GM19023 (cell line): ENCODE results near the gene BMPR1B.
"Not testable (repeated sequence)": the region's sequence is repeated elsewhere in the genome, so short reads cannot be mapped to it uniquely, and the experiment has no call there.

ENCODE experiments used
- ATAC-seq: cut with Tn5 transposase; IDR thresholded peaks from one replicate; pipeline ENCODE4 v1.9.1; 2021; ENCODE audit warnings: mild to moderate bottlenecking, moderate library complexity; ENCODE audit not compliant: unreplicated experiment

BMPR1B gene

DNA sequence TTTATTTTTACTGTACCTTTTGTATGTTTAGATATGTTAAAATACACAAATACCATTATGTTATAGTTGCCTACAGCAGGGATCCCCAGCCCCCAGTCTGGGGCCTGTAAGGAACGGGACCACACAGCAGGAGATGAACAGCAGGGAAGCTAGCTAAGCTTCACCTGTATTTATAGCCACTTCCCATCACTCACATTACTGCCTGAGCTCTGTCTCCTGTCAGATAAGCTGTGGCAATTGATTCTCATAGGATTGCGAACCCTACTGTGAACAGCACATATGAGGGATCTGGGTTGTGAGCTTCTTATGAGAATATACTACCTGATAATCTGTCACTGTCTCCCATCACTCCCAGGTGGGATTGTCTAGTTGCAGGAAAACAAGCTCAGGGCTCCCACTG lies 73.9 kb downstream of the BMPR1B start:
- ATAC-seq, result no peak

DNA sequence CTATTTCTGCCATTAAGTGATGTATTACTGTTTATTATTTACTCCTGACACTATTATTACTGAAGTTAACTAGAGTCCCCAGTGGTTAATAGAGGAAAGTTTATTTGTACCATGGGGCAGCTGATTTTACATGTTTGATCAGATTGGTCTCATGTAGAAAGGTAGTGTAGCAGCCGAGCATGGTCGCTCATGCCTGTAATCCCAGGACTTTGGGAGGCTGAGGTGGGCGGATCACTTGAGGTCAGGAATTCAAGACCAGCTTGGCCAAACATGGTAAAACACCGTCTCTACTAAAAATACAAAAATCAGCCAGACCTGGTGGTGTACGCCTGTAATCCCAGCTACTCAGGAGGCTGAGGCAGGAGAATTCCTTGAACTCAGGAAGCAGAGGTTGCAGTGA lies 74.6 kb downstream of the BMPR1B start:
- ATAC-seq, result not testable (repeated sequence)

DNA sequence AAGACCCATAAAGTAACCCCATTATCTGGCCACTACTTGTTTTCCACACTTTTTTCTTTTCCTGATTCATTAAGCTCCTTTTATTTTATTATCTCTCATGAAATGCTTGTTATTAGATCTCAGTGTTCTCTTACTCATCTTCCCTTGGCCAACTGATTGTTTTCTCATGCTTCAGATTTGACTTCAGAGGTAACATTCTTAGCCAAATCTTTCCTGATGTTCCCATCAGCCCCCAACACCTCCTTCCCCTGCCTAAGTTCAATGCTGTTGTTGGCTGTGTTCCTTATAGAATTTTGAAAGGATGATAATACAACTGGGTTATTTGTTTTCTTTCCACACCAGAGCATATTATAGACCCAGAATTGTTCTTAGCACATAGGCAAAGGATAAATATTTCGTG lies 75.6 kb downstream of the BMPR1B start:
- no peak for ATAC-seq

DNA sequence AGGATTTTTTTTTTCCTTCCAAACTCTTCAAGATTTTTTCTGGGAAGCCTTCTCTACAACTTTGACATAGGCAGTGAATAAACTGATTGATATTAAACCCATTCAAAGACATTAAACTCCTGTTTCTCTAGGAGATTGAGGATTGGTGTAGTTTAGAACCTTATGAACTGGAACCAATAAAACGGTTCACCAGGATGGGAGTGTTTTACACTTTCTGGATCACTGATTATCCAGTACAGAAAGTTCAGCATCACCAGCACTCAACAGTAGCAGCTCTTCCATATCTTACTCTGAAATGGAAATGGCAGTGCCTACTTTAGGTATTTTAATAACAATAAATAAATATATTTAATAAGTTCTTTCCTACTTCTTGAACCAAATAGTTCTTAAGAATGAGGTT lies 76.7 kb downstream of the BMPR1B start:
- ATAC-seq, result no peak

DNA sequence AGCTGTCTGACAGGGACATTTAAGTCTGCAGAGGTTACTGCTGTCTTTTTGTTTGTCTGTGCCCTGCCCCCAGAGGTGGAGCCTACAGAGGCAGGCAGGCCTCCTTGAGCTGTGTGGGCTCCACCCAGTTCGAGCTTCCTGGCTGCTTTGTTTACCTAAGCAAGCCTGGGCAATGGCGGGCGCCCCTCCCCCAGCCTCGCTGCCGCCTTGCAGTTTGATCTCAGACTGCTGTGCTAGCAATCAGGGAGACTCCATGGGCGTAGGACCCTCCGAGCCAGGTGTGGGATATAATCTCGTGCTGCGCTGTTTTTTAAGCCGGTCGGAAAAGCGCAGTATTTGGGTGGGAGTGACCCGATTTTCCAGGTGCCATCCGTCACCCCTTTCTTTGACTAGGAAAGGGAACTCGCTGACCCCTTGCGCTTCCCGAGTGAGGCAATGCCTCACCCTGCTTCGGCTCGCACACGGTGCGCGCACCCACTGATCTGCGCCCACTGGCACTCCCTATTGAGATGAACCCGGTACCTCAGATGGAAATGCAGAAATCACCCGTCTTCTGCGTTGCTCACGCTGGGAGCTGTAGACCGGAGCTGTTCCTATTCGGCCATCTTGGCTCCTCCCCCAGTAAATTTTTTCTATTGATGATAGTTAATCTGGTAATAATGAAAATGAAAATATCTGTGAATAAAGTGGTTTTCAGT lies 83.6 kb downstream of the BMPR1B start:
- ATAC-seq, result not testable (repeated sequence)

- no peak for ATAC-seq
Observed at GRCh38 chr4:94841864-94842221, 84.1 kb downstream of the BMPR1B start.

DNA sequence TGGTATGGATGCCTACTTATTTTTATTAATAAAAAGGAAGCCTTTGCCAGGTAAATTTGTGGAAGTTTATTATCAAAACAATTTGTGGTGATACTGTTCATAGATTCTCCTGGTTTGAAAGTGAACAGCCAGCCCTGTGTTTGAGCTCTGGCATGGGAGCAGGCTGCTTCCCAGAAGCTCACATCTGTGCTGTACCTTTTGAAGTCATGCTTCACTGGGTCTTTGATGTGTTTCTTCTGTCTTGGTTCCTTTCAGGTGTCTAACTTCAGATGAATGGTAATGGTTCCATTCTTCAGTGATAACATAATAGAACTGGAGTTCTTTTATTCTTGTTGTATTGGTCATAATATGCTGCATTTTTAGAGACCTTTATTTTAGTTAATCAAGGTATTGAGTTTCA lies 85.5 kb downstream of the BMPR1B start:
- ATAC-seq, result no peak

DNA sequence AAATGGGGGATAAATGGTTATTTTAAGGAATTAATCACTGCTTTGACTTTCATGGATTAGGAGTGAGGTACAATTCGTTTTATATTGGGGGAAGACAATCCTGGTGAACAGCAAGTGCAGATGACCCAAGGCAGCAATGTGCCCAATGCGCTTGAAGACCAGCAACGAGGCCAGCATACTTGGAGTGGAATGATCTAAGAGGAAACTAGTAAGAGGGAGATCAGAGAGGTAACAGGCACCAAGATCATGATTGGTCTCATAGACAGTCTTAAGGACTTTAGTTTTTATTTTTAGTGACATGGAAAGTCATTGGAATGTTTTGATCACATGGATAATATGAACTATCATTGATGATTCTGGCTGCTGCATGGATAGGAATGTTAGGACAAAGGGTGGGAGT lies 90.6 kb downstream of the BMPR1B start:
- no peak for ATAC-seq

DNA sequence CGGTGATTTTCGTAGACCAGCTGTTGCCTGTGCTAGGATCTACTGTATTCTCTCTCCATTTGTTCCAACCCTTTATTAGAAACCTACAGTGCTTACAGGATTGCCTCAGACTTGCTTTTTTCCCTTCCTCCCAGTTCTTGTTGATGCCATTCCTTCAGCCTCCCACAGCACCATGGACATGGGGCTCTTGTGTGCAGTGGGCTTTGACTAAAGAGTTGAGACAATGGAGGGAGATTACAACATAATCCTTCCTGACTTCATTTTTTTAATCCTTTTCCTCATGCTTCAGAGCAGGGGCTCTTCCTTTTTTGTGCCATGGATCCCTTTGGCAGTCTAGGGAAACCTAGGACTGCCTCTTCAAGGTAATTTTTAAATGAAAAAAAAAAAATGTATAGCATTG lies 92.1 kb downstream of the BMPR1B start:
- no peak for ATAC-seq

DNA sequence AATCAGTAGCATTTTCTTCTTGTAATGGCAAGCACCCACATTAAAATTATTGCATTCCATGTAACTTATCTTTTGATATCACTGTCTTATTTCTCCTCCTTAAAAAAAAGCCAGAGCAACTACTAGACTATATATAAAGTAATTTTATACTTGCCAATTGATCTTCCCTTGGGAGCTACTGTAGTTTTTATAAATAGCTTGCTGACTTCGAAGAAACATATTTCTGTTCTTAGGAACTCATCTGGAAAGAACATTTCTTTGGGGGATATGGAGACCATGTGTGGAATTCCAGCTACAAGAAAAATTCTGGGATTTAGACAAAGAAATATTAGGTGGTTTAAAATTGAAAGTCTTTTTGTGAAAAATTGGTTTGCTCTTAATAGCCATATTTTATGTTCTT lies 94.9 kb downstream of the BMPR1B start:
- no peak for ATAC-seq

DNA sequence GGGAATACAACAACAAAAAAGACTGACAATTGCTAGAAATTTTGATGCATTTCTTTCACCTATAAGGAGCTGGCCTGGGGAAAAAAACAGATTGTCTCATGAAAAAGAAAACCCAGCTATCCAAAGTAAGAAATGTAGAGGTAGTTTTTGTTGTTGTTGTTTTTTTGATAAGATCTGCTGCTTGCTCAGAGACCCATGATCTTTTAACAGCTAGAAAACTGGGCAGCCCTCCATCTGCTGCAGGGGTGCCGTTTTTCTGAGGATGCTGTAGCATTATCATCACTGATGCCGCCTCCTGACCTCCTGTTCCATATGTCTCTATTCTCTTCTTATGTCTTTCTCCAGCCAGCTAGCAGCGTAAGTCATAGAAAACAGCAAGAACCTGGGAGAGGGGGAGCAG lies 98.3 kb downstream of the BMPR1B start:
- no peak for ATAC-seq

DNA sequence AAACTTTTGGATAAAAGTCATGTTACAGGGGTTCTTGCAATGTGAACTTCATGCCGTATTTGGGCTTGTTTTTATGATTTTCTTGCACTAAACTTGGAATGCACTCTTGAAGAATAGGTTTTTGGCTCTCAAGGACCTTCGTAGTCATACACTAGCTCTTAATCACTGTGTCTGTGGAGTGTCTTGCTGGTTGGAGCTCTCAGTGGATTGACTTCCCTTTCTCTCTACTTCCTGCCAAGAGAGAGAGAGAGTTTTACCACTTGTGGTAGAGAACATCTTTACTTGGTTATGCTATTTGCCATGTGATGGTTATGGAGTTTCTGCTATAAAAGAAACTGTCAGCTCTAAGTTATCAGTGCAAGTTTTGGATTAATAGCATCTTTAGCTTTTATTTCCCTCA lies 112.4 kb downstream of the BMPR1B start:
- no peak for ATAC-seq

DNA sequence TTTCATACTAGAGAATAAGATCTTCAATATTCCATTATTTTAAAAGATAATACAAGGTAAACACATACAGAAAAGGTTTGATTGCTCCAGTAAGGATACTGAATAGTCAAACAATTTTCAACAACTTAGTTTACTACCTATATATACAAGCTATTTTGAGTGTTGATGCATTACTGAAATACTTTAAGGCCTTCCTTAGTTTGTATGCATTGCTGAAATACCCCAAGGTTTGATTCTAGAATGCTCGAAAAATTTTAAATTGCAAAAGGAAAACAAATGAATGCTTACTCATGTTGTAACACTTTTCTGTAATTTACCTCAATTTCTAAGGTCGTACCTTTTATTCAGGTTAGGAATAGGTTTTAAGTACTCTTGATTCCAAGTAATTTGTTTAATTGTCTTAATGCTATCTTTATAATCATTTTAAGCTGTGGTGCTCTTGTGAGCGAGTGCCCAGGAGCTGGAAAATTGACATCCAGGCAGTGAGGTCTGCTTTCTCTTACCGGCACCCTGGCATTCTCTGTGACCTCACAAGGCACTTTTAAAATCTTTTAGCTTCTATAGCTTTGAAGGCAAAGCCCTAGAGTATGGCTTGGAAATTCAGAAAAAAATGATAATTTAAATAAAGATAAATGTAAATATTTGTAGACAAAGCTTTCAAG lies 114.0 kb downstream of the BMPR1B start:
- ATAC-seq, result no peak

DNA sequence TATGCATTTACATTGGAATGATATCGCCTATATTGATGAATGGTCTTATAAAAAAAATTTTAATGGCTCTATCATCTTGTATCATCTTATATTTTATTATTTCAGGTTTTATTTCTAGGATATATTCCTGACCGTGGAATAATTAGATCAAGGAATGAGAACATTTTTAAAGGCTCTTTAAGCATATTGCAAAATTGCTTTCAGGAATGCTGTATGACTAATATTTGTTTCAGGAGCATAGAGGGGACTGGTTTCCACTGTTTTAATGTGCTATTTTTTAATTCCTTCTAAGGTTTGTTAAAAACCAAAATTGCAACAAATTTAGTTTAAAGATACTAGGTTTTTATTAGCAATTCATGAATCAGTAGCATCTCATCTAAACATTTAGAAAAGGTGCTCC lies 120.2 kb downstream of the BMPR1B start:
- no peak for ATAC-seq

- ATAC-seq, result no peak
Observed at GRCh38 chr4:94880956-94881355, 123.2 kb downstream of the BMPR1B start.

GRCh38 chr4:94882756-94883155 lies 125.0 kb downstream of the BMPR1B start:
- ATAC-seq, result no peak

DNA sequence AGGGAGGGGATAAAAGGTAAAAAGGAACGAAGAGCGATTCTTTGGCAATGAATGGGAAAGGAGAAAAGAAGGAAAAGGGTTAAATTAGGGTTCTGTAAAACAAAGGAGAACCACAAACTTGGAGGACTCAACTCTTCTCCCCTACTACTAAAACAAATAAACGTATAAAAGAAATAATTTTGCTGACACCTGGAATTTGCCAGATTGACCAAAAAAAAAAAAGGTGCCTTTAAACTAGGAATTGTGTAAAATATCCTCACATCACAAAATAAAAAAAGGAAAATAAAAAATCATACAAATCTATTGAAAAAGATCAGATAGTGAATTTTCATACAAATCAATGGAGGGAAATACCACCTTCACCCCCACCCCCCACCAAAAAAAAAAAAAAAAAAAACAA lies 129.3 kb downstream of the BMPR1B start:
- ATAC-seq, result no peak

- ATAC-seq, result no peak
Observed at GRCh38 chr4:94889523-94889922, 131.8 kb downstream of the BMPR1B start.

DNA sequence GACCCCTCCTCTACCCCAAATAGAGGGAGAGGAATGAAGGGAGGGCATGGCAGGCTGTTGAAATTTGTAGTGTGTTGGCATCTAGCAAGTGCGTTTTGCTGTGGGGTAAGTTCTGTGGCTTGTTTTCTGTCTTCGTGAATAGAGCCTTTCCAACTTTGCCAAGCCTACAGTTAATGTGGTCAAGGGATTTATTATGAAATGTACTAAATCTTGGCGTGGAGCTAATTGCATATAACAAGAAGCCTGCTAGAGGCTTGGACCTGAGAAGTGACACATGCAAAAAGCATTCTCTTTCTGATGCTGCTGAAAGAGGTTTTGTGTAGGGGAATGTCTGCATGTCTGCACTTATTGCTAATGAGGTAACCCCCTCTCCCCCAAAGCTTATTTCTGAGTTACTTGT lies 132.2 kb downstream of the BMPR1B start:
- ATAC-seq, result no peak

GRCh38 chr4:94890579-94890978 lies 132.8 kb downstream of the BMPR1B start:
- no peak for ATAC-seq

DNA sequence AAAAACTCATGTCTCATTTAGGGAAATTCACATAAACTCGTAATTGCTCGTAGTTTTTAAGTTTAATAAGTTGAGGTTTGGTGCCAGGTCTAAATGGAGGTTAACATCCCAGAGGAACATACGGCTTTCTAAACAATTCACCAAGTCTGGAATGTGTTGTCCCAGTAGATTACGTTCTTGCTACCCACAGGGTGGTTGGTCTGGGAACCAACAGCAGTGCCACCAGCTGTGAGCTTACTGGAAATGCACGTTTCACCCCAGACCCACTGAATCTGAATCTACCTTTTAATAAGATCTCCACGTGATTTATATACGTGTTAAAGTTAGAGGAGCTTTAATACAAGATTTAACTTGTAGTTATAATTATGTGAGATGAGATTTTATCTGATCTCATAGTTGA lies 134.3 kb downstream of the BMPR1B start:
- ATAC-seq, result no peak

GRCh38 chr4:94895081-94895480 lies 137.3 kb downstream of the BMPR1B start:
- no peak for ATAC-seq

- ATAC-seq, result no peak
Observed at GRCh38 chr4:94897023-94897422, 139.3 kb downstream of the BMPR1B start.
